Cardiac muscle cell (in vitro differentiated cells and primary cell): ENCODE data around the gene IARS2. TPM values are rescaled to one million over a fixed set of nuclear protein-coding genes. Genes with fewer than 3 reads are reported as not detected.

Source experiments
- DNase-seq, 2 donors: peaks; one replicate each; pipeline versions ENCODE4 v3.0.0 to v3.0.0-alpha.2; 2010 to 2017; ENCODE audit warnings: low read depth in 1 of 2, low spot score in 1 of 2
- H3K27ac ChIP-seq: fragments of 200-600 bp; sonication (generic); 2 replicates; pipeline ENCODE4 v1.5.1; 2016
- H3K27me3 ChIP-seq: fragments of 200-600 bp; sonication (generic); 2 replicates; pipeline ENCODE4 v1.6.0; 2016; ENCODE audit warnings: control low read depth
- H3K36me3 ChIP-seq: fragments of 200-600 bp; sonication (generic); 2 replicates; pipeline ENCODE4 v1.5.1; 2016; ENCODE audit warnings: control low read depth
- H3K4me1 ChIP-seq: fragments of 200-600 bp; sonication (generic); 2 replicates; pipeline ENCODE4 v1.8.1; 2017; ENCODE audit warnings: low read depth, mild to moderate bottlenecking, mixed run types
- H3K4me3 ChIP-seq: fragments of 200-600 bp; sonication (generic); 2 replicates; pipeline ENCODE4 v1.5.1; 2016; ENCODE audit warnings: mild to moderate bottlenecking
- H3K9me3 ChIP-seq: fragments of 200-600 bp; sonication (generic); 2 replicates; pipeline ENCODE4 v1.5.1; 2017; ENCODE audit warnings: low read depth, mild to moderate bottlenecking, control low read depth
- polyA plus RNA-seq: library from polyadenylated mRNA; unstranded; fragments of >200 nt; fragmentation: Nextera tagmentation; extraction: Ambion mirVana; gene quantifications from 2 replicates; pipeline ENCODE4 v1.2.1, GENCODE V29; 2016
- total RNA-seq: library from RNA; depleted of rRNA; stranded (reverse); fragments of >200 nt; gene quantifications from 2 replicates; pipeline ENCODE4 v1.2.3, GENCODE V29; 2016
- TF ChIP-seq, protein P1 (sequence below): IDR thresholded peaks from 2 replicates; pipeline ENCODE4 v1.5.1; 2012; ENCODE audit warnings: low read depth, mild to moderate bottlenecking, low read length

IARS2 gene
- total and polyA plus RNA-seq, 2 experiments from 2014 or later = 71.7 to 91.4 TPM

DNA sequence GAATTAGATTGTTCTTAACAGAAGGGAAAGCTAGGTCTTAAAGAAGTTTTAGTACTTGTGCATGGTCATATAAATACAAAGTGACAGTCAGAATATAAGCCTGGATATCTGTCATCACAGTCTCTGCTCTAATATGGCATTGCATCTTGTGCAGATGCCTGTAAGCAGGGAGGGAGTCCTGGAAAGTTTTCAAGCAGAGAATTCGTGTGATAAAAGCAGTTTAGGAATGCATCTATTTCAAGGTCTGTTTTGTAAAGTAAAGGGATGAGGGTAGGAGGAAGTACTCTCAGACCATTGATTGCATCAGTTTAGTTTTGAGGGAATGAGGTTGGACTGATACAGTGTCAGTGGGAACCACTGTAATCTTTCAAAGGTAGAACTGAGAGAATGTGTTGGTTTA, 30.6 kb downstream of the IARS2 start:
- Histone ChIP-seq H3K4me3 (no peak overlapping the region), H3K36me3 (peaks cover 12% of the 10 kb centered on the region), H3K27me3 (no peaks in the 10 kb centered on the region), H3K9me3 (no peaks in the 10 kb centered on the region), H3K4me1 (peaks cover 7% of the 10 kb centered on the region), H3K27ac (peak overlapping the region; percentile 52)
- TF ChIP-seq, protein P1, sequence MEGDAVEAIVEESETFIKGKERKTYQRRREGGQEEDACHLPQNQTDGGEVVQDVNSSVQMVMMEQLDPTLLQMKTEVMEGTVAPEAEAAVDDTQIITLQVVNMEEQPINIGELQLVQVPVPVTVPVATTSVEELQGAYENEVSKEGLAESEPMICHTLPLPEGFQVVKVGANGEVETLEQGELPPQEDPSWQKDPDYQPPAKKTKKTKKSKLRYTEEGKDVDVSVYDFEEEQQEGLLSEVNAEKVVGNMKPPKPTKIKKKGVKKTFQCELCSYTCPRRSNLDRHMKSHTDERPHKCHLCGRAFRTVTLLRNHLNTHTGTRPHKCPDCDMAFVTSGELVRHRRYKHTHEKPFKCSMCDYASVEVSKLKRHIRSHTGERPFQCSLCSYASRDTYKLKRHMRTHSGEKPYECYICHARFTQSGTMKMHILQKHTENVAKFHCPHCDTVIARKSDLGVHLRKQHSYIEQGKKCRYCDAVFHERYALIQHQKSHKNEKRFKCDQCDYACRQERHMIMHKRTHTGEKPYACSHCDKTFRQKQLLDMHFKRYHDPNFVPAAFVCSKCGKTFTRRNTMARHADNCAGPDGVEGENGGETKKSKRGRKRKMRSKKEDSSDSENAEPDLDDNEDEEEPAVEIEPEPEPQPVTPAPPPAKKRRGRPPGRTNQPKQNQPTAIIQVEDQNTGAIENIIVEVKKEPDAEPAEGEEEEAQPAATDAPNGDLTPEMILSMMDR = no peak
- peak in 1 of 2 donors; percentile 61 for DNase-seq

DNA sequence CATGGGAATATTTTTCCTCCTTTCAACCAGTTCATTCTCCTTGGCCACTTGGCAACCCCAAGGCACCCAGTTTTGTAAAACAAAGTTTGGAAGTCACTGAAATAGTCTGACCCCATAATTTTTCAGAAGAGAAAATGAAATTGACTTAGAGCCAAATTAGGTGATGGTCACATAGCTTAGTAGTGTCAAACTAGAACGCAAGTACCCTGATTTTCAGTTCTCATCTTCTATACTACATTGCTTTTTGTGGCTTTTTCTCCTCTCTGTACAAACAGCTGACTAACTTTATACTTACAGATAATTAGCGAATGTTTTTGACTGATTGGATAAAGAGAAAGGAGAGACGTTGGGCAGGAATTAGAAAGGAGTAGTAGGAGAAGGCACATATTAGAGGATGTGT, 33.1 kb downstream of the IARS2 start:
- H3K9me3 ChIP-seq = no peaks in the 10 kb centered on the region

DNA sequence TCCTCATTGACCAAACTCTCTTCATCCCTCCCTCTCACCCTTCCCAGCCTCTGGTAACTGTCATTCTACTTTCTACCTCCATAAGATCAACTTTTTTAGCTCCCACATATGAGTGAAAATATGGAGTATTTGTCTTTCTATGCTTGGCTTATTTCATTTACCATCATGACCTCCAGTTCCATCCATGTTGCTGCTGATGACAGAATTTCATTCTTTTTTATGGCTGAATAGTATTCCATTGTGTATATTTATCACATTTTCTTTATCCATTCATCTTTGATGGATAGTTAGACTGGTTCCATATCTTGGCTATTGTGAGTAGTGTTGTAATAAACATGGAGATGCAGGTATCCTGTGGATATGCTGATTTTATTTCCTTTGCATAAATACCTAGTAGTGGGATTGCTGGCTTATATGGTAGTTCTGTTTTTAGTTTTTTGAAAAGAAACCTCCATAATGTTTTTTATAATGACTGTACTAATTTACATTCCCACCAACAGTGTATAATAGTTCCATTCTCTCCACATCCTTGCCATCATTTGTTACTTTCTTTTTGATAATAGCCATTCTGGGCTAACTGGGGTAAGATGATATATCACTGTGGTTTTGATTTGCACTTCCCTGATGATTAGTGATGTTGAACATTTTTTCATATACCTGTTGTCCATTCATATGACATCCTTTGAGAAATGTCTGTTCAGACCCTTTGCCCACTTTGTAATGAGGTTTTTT, 35.7 kb downstream of the IARS2 start:
- Histone ChIP-seq H3K27me3 (no peaks in the 10 kb centered on the region), H3K9me3 (no peaks in the 10 kb centered on the region), H3K27ac (no peak overlapping the region), H3K36me3 (peaks cover 22% of the 10 kb centered on the region), H3K4me3 (no peak overlapping the region), H3K4me1 (peaks cover 2% of the 10 kb centered on the region)
- TF ChIP-seq, protein P1 = no peak
- DNase-seq = no peak

More for the DNA sequence above, 33.1 kb downstream of the IARS2 start:
- peaks cover 16% of the 10 kb centered on the region for H3K36me3 ChIP-seq
- TF ChIP-seq, protein P1 = no peak
- H3K27me3 ChIP-seq = no peaks in the 10 kb centered on the region
- no peak for DNase-seq
- no peak overlapping the region for H3K27ac ChIP-seq
- peaks cover 7% of the 10 kb centered on the region for H3K4me1 ChIP-seq
- H3K4me3 ChIP-seq = no peak overlapping the region

DNA sequence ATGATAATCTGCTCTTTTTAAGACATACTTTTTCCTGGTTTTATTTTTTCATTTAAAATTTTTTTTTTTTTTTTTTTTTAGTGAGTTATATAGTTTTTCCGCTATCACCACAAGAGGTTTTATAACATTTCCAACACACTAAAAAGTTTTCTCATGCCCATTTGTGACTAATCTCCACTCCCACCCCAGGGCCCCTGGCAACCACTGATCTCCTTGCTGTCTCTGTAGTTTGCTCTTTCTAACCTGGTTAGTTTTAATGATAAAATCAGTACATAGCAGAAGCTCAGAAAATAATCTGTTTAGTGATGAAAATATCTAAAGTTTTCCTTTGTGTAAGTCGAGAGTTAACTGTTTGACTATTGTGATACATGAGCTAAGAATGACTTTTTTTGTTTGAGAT, 41.8 kb downstream of the IARS2 start:
- no peak overlapping the region for H3K4me3 ChIP-seq
- H3K27me3 ChIP-seq = no peaks in the 10 kb centered on the region
- no peak overlapping the region for H3K27ac ChIP-seq
- H3K4me1 ChIP-seq = no peaks in the 10 kb centered on the region
- TF ChIP-seq, protein P1 = no peak
- H3K36me3 ChIP-seq = peaks cover 52% of the 10 kb centered on the region
- DNase-seq = no peak
- no peaks in the 10 kb centered on the region for H3K9me3 ChIP-seq

DNA sequence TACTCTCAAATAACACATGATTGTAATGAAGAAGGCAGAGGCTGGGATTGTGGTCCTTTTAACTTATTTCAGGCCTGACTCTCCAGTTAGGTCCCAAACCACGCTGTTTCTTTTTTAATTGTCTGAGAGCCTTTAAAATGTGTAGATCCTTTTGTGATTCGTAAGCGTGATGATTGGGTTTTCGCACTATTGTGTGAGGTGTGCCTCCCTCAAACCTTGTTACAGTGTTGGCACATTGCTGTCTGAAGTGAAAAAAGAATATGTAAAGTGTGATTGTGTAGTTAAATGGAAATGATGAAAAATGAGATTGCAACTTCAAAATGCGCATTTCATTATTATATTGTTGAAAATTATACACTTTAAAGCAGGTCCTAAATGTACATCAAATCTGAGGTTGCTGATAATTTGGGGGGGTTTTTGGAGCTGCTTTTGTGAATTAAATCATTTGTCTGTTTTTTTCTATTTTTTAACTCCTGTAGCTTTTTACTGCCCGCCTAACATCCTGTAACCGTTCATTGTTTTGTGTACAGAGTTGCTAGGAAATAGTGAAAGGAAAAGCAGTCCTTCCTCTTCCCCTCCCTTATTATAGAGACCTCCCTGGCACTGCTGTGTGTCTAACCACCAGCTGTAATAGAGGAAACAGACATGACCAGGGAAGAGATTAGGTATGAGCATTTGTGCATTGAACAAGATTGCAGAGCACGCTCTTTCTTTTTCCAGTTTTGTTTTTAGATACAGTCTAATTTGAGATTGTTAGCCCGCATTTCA, 43.3 kb downstream of the IARS2 start:
- TF ChIP-seq, protein P1 = no peak
- DNase-seq = peak in 1 of 2 donors; percentile 58
- no peaks in the 10 kb centered on the region for H3K27me3 ChIP-seq
- no peaks in the 10 kb centered on the region for H3K9me3 ChIP-seq
- no peaks in the 10 kb centered on the region for H3K4me1 ChIP-seq
- no peak overlapping the region for H3K4me3 ChIP-seq
- no peak overlapping the region for H3K27ac ChIP-seq
- H3K36me3 ChIP-seq = peaks cover 63% of the 10 kb centered on the region
